IPS-NIHi11 (cell line): ENCODE measurements around the gene OTP.

Experiments
- DNase-seq: peaks from one replicate; pipeline ENCODE4 v3.0.0; 2012; ENCODE audit warnings: mixed read lengths, low spot score

OTP gene

DNA sequence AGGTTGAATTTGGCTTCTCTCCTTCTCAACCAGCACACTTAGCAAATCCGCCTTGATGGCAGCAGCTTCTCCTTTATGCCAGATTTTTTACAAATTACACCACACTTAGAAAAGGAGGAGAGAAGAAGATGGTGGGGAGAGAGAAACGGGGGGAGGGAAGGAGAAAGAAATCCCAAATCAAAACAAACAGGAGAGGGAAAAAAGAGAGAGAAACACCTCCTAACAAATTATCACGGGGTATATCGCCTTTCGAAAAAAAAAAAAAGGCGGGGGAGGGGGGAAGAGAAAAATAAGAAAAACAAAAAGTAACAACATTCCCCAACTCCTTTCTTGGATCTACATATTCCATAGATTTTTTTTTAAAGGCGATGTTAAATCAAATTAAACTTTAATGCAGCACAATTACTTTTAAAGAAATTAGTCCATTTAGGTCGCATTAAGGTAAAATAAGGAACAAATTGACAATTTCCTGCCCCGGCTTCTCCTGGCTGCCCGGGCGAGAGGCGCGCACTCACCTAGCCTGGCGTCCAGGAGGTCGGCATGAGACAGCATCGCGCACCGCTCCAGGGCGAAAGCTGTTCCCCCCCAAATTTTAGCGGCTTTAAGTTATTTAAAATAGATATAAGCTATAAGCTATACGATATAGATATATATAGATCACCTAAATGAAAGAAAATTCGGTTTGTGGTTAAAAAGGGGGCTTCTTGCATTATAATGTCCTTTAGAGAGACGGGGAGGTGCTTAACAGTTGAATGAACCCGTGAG lies at the start of gene OTP:
Gene OTP (minus strand): TSS at position 716 of the 765 bp plus-strand sequence. CDS start 164 bp downstream, at position 552.
- peak; percentile 27 for DNase-seq

DNA sequence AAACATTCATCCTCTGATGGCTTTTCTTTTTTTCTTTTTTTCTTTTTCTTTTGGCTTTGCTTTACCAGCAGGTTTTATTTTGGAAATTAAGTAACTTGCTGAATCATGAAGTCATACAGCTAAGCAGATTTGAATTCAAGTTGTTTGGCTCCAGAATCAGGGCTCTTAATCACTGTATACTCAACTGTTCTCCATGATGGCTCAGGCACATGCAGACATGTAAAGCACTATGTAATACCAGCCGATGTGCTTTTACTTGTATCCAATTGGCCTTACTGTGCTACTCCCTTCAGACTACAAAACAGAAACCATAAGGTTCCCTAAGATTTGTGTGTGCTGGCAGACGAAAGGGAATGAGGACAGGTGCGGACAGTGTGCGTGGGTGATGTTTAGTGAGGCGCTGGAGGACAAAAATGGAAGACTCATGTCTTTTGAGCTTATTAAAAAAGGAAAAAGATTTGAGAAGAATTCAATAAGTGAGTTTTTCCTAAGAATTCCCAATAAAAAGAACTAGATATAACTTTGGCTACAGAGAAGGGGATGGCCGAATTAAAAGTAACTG lies 44.7 kb upstream of the OTP start:
- DNase-seq = no peak

DNA sequence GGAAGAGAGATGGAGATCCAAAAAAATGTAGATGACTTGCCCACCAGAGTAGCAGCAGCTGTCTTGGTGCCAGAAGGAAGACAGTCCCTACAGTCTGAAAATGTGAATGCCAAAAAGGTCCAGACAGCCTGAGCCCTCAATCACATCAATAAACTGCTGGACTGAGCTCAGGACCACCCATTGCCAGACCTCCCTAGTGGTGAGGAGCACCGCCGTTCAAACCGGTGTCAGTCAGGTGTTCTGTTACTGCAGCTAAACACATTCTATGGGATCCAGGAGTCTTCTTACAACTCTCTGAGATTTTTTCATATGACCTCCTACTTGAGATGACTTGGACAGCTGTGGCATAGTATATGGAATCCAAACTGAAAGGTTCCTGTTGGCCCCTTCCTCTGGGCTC lies 32.0 kb upstream of the OTP start:
- no peak for DNase-seq

DNA sequence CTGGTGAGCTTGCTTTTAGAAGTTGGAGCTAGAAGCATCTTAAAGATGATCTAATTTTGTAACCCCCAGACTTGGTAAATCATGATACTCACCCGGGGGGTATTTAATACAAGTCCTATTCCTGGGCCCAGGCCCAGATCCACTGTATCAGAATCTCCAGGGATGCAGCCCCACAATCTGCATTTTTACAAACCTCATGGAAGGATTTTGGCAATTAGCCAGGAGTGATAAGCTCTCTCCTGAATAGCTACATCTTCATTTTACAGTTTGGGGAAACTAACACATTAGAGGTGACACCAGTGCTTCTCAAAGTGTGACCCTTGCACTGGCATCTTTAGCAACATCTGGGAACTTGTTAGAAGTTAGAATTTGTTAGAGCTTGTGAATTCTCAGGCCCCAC lies 31.2 kb upstream of the OTP start:
- DNase-seq = no peak

DNA sequence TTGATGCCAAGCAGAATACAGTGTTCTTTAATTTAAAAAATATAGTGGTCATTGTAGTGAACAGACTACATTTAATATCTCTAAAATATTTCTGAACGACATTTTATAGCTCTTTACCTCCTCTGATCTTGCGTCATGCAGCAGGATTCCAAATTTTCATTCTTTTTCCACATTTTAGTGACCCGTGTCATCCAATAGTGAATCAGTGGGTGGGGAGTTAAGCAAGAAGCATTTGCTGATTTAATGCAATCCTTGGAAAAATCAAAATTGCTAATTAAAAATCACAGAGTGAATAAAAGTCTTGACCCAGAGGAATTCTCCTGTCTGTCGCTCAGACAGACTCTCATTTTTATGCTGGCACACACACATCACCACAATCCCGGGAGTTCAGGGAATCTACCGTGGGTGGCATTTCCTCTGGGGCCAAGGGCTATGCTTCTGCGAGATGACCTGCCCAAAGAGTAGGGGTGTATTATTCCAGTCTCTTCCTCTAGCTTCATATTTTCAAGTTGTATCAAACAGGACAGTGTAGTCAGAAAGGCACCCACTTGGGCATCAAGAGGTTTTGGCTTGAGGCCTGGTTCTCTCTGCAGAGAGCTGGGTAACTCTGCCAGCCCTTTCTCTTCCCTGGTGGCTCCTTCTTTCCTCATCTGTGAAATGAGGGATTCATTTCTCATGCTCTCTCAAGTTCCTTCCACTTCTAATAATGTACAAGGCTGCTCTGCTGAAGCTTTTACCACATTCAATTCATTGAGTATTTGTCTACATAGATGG lies 24.8 kb upstream of the OTP start:
- DNase-seq = no peak

DNA sequence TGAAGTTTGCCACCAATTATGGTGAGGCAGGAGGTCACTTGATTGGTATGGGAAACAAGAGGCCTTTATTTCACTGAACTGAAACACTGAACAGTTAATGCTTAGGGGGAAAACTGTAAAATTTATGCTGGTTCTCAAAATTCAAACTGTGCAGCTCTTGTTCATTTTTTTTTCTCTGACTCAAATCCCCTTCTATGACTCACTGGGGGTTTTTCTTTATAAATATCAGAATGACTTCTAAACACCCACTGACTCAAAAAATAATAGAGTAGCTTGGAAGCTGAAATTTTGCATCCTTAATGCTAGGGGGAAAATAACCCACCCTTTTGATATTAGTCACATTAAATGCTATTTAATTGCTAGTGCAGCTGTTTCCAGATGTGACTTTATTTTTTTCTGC lies 24.1 kb upstream of the OTP start:
- DNase-seq = no peak

DNA sequence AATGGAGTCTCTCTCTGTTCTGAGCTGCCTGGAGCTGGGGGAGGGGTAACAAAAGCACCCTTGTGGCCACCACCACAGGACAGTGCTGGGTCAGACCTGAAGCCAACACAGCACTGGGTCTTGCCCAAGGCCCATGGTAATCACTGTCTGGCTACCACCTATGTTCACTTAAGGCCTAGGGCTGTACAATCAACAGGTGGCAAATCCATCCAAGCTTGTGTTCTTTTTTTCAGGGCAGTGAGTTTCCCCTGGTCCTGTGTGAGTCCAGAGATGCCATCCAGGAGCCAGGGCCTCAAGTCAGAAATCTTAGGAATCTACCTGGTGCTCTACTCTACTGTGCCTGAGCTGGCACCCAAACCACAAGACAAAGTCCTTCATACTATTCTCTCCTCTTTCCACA lies 20.1 kb upstream of the OTP start:
- no peak for DNase-seq

DNA sequence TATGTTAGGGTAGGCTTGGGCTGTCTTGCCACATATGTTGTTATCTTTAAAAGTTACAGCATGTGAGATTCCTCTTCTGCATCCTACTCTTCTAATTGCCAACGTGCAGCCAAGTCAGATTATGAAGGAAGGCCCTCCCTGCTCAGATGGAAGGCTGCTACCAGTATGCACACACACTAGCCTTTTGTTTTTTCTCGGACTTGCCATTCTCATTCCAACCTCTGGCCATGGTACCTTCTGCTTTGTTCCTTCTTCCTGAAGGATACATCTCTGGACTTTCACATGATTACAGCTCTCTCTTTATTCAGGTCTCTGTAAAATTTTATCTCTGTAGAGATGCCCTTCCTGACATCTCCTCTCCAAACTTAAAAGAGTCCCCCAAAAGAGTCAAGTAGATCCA lies 12.8 kb upstream of the OTP start:
- DNase-seq = no peak

DNA sequence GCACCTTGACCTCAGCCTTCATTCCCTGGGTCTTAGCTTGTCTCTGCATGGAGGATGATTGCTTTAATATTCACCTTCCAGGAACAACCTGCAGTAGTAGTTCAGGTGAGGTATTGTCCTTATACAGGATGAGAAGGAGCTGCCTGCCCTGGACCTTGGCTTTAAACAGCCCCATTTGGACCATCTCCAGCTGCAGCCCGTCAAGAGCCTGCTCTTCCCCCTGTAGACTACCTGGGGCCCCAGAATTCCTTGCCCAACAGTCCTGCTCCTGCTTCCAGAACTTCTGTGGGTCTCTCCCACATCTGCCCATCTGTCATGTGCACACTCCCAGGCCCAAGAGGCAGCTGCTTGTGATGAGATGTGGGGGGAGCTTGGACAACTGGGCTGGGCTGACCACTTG lies 12.2 kb upstream of the OTP start:
- no peak for DNase-seq

DNA sequence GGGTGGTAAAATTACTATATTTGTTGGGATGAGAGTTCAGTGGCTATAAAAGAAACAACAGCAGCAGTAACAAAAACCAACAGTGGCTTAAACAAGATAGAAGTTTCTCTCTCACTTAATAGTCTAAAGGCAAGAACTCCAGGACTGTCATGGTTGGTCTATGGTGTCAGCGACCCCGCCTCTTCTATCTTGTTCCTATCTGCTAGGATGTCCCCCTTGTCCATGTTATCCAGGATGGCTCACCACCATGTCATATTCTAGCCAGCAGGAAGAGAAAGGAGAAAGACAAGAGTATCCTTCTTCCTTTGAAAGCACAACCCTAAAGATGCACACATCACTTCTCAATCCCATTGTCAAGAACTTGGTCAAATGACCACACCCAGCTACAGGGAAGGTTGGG lies 11.3 kb upstream of the OTP start:
- no peak for DNase-seq

DNA sequence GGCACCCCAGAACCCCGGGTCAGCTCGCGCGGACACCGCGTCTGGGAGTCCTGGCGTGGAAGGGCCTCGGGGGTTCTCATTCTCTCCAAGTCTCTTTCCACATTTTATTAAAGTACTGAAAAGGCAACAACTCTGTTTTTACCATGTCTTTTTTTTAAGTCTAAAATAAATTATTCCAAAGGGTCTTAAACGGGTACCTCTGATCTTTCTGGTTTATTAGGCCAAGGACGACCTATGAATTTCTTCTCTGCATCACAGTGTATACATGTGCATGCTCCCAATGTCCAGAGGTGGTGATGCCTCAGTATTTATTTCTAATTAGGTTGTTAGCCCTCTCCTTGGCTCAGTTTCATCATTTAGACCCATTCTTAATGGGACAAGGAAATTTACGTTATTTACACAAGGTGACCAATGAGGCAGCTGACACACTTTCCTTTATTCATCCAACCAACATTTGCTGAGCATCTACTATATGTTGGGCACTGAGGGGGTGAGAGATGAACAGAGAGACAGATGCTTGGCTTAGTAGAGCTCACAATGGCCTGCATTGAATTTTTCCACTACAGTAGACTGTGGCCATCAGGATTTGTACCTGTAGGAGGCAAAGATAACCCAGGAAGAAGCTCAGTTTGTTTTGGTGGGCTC lies 7.6 kb upstream of the OTP start:
- DNase-seq = no peak

DNA sequence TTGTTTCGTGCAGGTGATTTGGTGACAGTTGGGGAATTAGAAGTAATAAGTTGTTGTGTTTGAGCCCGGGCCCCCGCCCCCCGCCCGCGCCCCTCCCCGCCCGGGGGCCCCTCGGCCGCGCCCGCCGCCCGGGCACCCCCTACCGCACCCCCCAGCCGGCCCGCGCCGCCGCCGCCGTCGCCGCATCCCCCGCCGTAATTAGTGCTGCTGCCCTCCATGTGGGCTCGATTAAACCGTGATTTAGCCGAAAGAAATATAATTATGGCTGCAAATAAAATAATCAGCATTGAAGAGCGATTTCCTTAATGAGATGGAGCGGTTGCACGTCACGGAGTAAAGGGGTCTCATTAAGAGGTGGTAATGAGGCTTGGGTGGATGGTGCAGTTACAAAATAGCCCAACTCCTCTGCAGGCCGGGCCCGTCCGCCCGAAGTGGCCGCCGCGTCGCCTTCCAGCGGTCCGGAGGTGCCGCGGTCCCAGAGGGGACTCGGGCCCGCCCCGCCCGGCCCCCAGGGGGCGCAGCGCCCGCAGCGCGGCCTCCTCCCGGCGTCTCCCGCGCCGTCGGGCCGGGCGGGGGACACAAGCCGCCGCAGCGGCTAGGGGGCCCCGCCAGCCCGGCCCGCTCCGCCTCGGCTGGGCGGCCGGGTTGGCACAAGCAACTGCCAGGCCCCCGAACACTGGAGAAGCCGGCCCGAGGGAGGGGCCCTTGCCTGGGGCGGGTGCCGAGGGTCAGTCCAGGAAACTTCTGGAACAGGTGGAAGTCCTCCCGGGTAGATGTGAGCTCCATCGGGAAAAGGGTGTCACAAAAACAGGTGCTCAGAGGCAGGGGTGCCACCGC lies 6.9 kb upstream of the OTP start:
- DNase-seq = peak; percentile 91

DNA sequence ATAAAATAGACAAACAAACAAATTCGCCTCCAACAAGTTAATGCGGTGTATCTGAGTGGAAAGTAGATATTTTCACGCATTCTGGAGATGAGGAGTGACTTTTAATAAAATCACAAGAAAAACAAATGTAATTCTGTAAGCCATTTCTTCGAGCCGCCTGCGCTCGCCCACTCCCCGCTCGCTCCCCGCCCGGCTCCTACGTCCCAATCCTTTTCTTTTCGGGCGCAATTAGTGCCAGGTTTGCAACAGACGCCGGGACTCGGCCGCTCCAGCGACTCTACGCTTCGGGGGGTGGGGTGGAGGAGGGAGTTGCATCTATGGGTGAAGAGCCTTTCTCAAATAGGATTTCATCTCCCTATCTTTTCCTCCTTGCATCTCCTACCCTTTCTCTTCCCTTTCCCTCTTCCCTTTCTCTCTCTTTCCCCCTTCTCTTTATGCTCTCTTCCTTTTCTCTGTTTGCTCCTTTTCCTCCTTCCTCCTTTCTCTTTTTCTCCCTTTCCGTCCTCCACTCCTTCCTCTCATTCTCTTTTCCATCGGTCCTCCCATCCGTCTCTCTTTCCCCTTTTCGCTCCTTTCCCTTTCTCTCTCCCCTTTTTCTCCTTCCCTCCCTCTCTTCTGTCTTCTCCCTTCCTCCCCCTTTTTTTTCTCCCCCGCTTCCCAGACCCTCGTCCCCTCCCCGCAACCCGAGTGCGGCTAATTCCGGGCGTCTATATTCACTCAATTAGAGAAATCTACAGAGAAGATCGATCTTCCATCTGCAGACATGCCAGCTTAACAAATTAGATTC lies 6.1 kb upstream of the OTP start:
- peak; percentile 39 for DNase-seq

DNA sequence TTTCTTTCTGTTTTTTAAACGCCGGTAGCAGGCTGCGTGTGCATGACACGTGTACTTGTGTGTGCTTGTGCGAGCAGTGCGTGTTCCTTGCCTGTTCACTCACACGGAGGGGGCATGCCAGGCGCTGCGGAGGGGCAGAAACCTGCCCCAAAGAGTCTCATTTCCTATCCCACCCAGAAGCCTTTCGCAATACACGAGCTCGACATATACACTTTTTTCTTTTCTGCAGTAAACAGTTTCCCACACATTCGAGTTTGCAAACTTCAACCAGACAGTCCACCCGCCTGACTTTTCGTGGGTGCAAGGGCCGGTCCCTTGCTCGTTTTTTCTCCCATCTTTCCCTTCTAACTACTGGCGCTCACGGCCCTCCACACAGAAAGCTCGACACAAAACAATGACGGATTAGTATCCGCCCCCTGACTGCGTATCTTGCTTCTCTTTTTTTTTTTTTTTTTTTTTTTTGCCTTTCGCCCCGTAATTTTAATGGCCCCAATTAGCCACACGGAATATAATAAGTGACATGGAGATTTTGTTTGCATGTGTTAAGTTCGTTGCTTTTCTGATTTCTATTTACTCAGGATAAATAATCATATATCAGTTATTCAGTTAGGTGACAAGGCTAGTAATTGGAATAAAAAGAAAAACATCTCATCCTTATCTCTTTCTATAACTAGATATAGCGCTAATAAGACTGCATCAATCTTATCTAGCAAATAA lies 5.3 kb upstream of the OTP start:
- DNase-seq = no peak

DNA sequence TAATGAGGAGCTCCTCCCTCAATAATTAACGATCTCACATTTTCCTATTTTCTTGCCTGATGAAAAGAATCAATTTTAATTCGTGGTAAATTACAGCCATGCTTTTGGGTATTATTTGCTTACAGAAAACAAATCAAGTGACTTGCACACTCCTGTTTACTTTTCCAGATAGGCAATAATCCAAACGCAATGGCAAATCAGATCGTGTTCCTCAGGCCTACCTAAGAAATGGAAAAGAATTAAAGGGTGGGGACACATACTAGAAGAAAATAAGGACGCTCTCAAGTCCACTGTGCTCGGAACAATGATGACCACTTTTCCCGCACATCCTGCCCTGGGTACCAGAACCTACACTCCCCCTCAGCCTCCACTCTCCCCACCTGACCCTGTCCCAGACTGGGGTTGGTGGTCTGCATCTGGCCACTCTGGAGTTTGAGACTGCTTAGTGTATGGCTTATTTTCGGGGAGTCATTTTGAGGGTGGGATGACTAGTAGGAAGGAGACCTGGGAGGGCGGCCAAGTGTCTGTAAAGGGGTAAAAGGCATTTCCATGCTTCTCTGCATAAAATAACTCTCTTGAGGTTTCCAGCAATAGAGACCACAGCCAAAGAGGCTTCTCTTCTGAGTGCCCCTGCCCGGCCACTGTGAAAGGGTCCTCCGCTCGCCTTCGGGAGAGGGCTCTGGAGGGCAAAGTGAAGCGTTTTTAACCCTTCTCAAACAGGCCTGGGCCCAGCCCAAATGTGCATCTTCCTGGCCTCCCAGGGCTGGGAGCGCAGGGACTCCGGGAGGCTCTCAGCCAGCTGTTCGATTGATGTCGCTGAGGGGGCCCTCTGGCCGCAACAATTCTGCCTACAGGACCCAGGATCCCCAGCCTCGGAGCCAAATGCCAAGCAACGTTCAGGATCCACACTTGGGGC lies 4.5 kb upstream of the OTP start:
- DNase-seq = peak; percentile 26

DNA sequence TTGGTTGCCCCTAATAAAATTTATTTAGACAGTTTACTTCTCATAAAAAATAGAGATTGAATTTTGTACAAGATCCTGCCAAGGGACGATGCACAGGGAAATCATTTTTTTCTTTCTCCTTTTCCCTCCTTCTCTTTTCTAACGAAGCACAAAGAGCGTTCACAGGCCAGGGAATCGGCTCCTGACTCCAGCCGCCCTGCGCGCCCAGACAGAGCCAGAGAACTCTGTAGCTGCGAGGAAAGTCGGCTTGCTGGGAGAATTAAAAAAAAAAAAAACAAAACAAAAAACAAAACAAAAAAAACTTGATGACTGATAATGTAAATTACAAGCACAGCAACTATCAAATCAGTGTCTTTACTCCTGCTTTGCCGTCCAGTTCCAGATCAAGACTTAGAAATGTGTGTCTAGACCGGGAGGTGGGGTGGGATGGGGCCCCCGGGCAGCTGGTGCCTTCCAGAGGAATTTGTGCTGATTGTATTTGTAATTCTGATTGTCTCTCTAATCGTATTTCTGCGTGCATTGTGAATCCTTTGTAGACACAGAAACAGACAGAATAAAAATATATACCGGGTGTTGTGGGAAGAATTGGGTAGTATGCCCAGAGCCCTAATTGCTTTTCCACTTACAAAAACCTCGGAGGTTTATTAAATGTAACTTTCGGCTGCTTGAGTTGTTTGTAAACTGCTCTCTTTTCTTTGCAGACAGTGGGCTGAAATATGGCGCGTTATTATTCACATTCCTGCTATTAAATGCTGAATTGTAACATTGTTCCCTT lies 3.6 kb upstream of the OTP start:
- DNase-seq = no peak

DNA sequence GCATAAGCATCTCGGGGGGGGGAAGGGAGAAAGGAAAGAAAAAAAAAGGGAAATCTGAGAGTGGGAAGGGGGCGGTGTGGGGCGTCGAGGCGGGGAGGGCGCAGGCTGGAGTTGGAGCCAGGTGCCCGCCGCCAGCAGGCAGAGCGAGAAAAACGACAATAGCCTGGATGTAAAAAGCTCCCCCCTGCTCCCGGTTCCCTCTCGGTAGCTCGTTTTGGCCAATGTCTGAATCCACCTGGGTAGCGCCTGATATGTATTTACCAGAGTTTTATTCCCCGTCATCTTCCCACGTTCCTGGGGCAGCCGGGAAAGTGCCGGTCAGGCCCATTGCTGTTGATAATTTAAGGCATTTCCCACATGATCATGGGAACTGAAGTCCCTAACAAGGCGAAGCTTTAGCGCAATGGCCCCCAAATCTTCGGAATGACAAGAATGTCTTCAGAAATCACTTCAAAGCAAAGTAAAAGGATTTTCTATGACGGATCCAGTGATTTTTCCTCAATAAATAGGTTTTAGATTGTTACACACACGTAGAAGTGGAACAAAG lies 3.0 kb upstream of the OTP start:
- DNase-seq = no peak
